Measurements from ENCODE around the gene TOPORS.
"Not testable (repeated sequence)": the region's sequence is repeated elsewhere in the genome, so short reads cannot be mapped to it uniquely, and the experiment has no call there.

Gene TOPORS

GRCh38 chr9:32566770-32567169, 14.4 kb upstream of the TOPORS start:
- Histone ChIP-seq H3K27me3 (ENCODE audit: control insufficient read depth, insufficient read depth, low read length, poor library complexity, severe bottlenecking) (no peaks in the 10 kb centered on the region), H3K36me3 (ENCODE audit: control insufficient read depth, insufficient read depth, low read length) (peaks cover 10% of the 10 kb centered on the region), H3K27ac (ENCODE audit: insufficient read depth, low read depth, low read length, poor library complexity, severe bottlenecking) (no peak overlapping the region), H3K9me3 (ENCODE audit: control insufficient read depth, low read length) (no peaks in the 10 kb centered on the region), H3K4me3 (ENCODE audit: insufficient read depth, low read depth, low read length) (no peak overlapping the region), H3K4me1 (ENCODE audit: control insufficient read depth, insufficient read depth, low read length) (no peaks in the 10 kb centered on the region)
- WGBS, 2 experiments: 95 to 96% methylated on average over 26 of the region's 26 CpGs

- Histone ChIP-seq H3K4me3 (ENCODE audit: insufficient read depth, low read depth, low read length) (no peak overlapping the region), H3K4me1 (ENCODE audit: control insufficient read depth, insufficient read depth, low read length) (no peaks in the 10 kb centered on the region), H3K27ac (ENCODE audit: insufficient read depth, low read depth, low read length, poor library complexity, severe bottlenecking) (no peak overlapping the region), H3K9me3 (ENCODE audit: control insufficient read depth, low read length) (no peaks in the 10 kb centered on the region), H3K36me3 (ENCODE audit: control insufficient read depth, insufficient read depth, low read length) (peaks cover 10% of the 10 kb centered on the region), H3K27me3 (ENCODE audit: control insufficient read depth, insufficient read depth, low read length, poor library complexity, severe bottlenecking) (no peaks in the 10 kb centered on the region)
- 98% methylated on average over 5 to 6 of the region's 6 CpGs for WGBS, 2 experiments
Measured at GRCh38 chr9:32565967-32566366, 13.6 kb upstream of the TOPORS start.

- Histone ChIP-seq H3K27me3 (ENCODE audit: control insufficient read depth, insufficient read depth, low read length, poor library complexity, severe bottlenecking) (no peaks in the 10 kb centered on the region), H3K4me1 (ENCODE audit: control insufficient read depth, insufficient read depth, low read length) (no peaks in the 10 kb centered on the region), H3K4me3 (ENCODE audit: insufficient read depth, low read depth, low read length) (no peak overlapping the region), H3K36me3 (ENCODE audit: control insufficient read depth, insufficient read depth, low read length) (no peaks in the 10 kb centered on the region), H3K27ac (ENCODE audit: insufficient read depth, low read depth, low read length, poor library complexity, severe bottlenecking) (no peak overlapping the region), H3K9me3 (ENCODE audit: control insufficient read depth, low read length) (no peaks in the 10 kb centered on the region)
- 94 to 97% methylated on average over 2 of the region's 3 CpGs for WGBS, 2 experiments
Measured at GRCh38 chr9:32558408-32558934, 6.1 kb upstream of the TOPORS start.

GRCh38 chr9:32554591-32554990, 2.2 kb upstream of the TOPORS start:
- no peaks in the 10 kb centered on the region for H3K9me3 ChIP-seq (ENCODE audit: control insufficient read depth, low read length)
- H3K4me1 ChIP-seq (ENCODE audit: control insufficient read depth, insufficient read depth, low read length): no peaks in the 10 kb centered on the region
- no peak overlapping the region for H3K27ac ChIP-seq (ENCODE audit: insufficient read depth, low read depth, low read length, poor library complexity, severe bottlenecking)
- no peaks in the 10 kb centered on the region for H3K27me3 ChIP-seq (ENCODE audit: control insufficient read depth, insufficient read depth, low read length, poor library complexity, severe bottlenecking)
- H3K36me3 ChIP-seq (ENCODE audit: control insufficient read depth, insufficient read depth, low read length): no peaks in the 10 kb centered on the region
- no peak overlapping the region for H3K4me3 ChIP-seq (ENCODE audit: insufficient read depth, low read depth, low read length)

- H3K9me3 ChIP-seq (ENCODE audit: control insufficient read depth, low read length): no peaks in the 10 kb centered on the region
- H3K36me3 ChIP-seq (ENCODE audit: control insufficient read depth, insufficient read depth, low read length): no peaks in the 10 kb centered on the region
- H3K4me1 ChIP-seq (ENCODE audit: control insufficient read depth, insufficient read depth, low read length): no peaks in the 10 kb centered on the region
- WGBS, 2 experiments: 93 to 97% methylated on average over 2 of the region's 2 CpGs
- no peak overlapping the region for H3K27ac ChIP-seq (ENCODE audit: insufficient read depth, low read depth, low read length, poor library complexity, severe bottlenecking)
- H3K27me3 ChIP-seq (ENCODE audit: control insufficient read depth, insufficient read depth, low read length, poor library complexity, severe bottlenecking): no peaks in the 10 kb centered on the region
- H3K4me3 ChIP-seq (ENCODE audit: insufficient read depth, low read depth, low read length): no peak overlapping the region
Measured at GRCh38 chr9:32554107-32554506, 1.7 kb upstream of the TOPORS start.

- Histone ChIP-seq H3K27ac (ENCODE audit: insufficient read depth, low read depth, low read length, poor library complexity, severe bottlenecking) (peak overlapping the region; percentile 95), H3K9me3 (ENCODE audit: control insufficient read depth, low read length) (no peaks in the 10 kb centered on the region), H3K4me1 (ENCODE audit: control insufficient read depth, insufficient read depth, low read length) (no peaks in the 10 kb centered on the region), H3K4me3 (ENCODE audit: insufficient read depth, low read depth, low read length) (peak overlapping the region; percentile 80), H3K36me3 (ENCODE audit: control insufficient read depth, insufficient read depth, low read length) (no peaks in the 10 kb centered on the region), H3K27me3 (ENCODE audit: control insufficient read depth, insufficient read depth, low read length, poor library complexity, severe bottlenecking) (no peaks in the 10 kb centered on the region)
- WGBS, 2 experiments: 0 to 1% methylated on average over 36 of the region's 36 CpGs
Measured at GRCh38 chr9:32551276-32552051, 922 bp downstream of the TOPORS start.

- Histone ChIP-seq H3K27ac (ENCODE audit: insufficient read depth, low read depth, low read length, poor library complexity, severe bottlenecking) (peak overlapping the region; percentile 95), H3K4me3 (ENCODE audit: insufficient read depth, low read depth, low read length) (peak overlapping the region; percentile 80), H3K9me3 (ENCODE audit: control insufficient read depth, low read length) (no peaks in the 10 kb centered on the region), H3K36me3 (ENCODE audit: control insufficient read depth, insufficient read depth, low read length) (no peaks in the 10 kb centered on the region), H3K27me3 (ENCODE audit: control insufficient read depth, insufficient read depth, low read length, poor library complexity, severe bottlenecking) (no peaks in the 10 kb centered on the region), H3K4me1 (ENCODE audit: control insufficient read depth, insufficient read depth, low read length) (no peaks in the 10 kb centered on the region)
- WGBS, 2 experiments: 0% methylated on average over 75 of the region's 75 CpGs
Measured at GRCh38 chr9:32550562-32551275, 1.7 kb downstream of the TOPORS start.

- no peaks in the 10 kb centered on the region for H3K27me3 ChIP-seq (ENCODE audit: control insufficient read depth, insufficient read depth, low read length, poor library complexity, severe bottlenecking)
- no peaks in the 10 kb centered on the region for H3K9me3 ChIP-seq (ENCODE audit: control insufficient read depth, low read length)
- 2 to 3% methylated on average over 10 of the region's 10 CpGs for WGBS, 2 experiments
- H3K4me3 ChIP-seq (ENCODE audit: insufficient read depth, low read depth, low read length): peak overlapping the region; percentile 80
- H3K4me1 ChIP-seq (ENCODE audit: control insufficient read depth, insufficient read depth, low read length): no peaks in the 10 kb centered on the region
- H3K36me3 ChIP-seq (ENCODE audit: control insufficient read depth, insufficient read depth, low read length): no peaks in the 10 kb centered on the region
- peak overlapping the region; percentile 89 for H3K27ac ChIP-seq (ENCODE audit: insufficient read depth, low read depth, low read length, poor library complexity, severe bottlenecking)
Measured at GRCh38 chr9:32550150-32550561, 2.2 kb downstream of the TOPORS start.

GRCh38 chr9:32548213-32548612, 4.2 kb downstream of the TOPORS start:
- not testable (repeated sequence) for H3K27me3 ChIP-seq (ENCODE audit: control insufficient read depth, insufficient read depth, low read length, poor library complexity, severe bottlenecking); H3K4me1 ChIP-seq (ENCODE audit: control insufficient read depth, insufficient read depth, low read length); H3K9me3 ChIP-seq (ENCODE audit: control insufficient read depth, low read length); H3K4me3 ChIP-seq (ENCODE audit: insufficient read depth, low read depth, low read length); H3K36me3 ChIP-seq (ENCODE audit: control insufficient read depth, insufficient read depth, low read length); H3K27ac ChIP-seq (ENCODE audit: insufficient read depth, low read depth, low read length, poor library complexity, severe bottlenecking)
- WGBS, 2 experiments: 90 to 92% methylated on average over 20 of the region's 20 CpGs

GRCh38 chr9:32545884-32546283, 6.5 kb downstream of the TOPORS start:
- peaks cover 14% of the 10 kb centered on the region for H3K36me3 ChIP-seq (ENCODE audit: control insufficient read depth, insufficient read depth, low read length)
- H3K27me3 ChIP-seq (ENCODE audit: control insufficient read depth, insufficient read depth, low read length, poor library complexity, severe bottlenecking): no peaks in the 10 kb centered on the region
- no peak overlapping the region for H3K27ac ChIP-seq (ENCODE audit: insufficient read depth, low read depth, low read length, poor library complexity, severe bottlenecking)
- WGBS, 2 experiments: 88 to 92% methylated on average over 1 of the region's 1 CpG
- no peak overlapping the region for H3K4me3 ChIP-seq (ENCODE audit: insufficient read depth, low read depth, low read length)
- no peaks in the 10 kb centered on the region for H3K9me3 ChIP-seq (ENCODE audit: control insufficient read depth, low read length)
- no peaks in the 10 kb centered on the region for H3K4me1 ChIP-seq (ENCODE audit: control insufficient read depth, insufficient read depth, low read length)

All from ectodermal cell (in vitro differentiated cells).